Trophoblast cell (in vitro differentiated cells and primary cell): ENCODE results near the gene RNF10.

ENCODE experiments used
- DNase-seq, 2 donors: peaks; one replicate each; pipeline ENCODE4 v3.0.0-alpha.2; 2016
- H2AFZ ChIP-seq: 2 replicates; pipeline ENCODE4 v1.6.1; 2013; ENCODE audit warnings: low read length, moderate library complexity, mild to moderate bottlenecking; ENCODE audit not compliant: insufficient read depth, poor library complexity
- H2AK5ac ChIP-seq: 2 replicates; pipeline ENCODE4 v1.6.1; 2013; ENCODE audit warnings: mild to moderate bottlenecking, low read length
- H2BK120ac ChIP-seq: 2 replicates; pipeline ENCODE4 v1.6.1; 2013; ENCODE audit warnings: low read length, mild to moderate bottlenecking, moderate library complexity; ENCODE audit not compliant: insufficient read depth, poor library complexity
- H2BK12ac ChIP-seq: 2 replicates; pipeline ENCODE4 v1.6.1; 2013; ENCODE audit warnings: mild to moderate bottlenecking, low read length, moderate library complexity
- H2BK5ac ChIP-seq: 2 replicates; pipeline ENCODE4 v1.6.1; 2013; ENCODE audit warnings: low read length, low read depth, moderate library complexity, mild to moderate bottlenecking; ENCODE audit not compliant: poor library complexity
- H3K14ac ChIP-seq: 2 replicates; pipeline ENCODE4 v1.6.1; 2013; ENCODE audit warnings: mild to moderate bottlenecking, low read length
- H3K18ac ChIP-seq: 2 replicates; pipeline ENCODE4 v1.6.1; 2013; ENCODE audit warnings: mild to moderate bottlenecking, low read length
- H3K23ac ChIP-seq: 2 replicates; pipeline ENCODE4 v1.6.1; 2013; ENCODE audit warnings: low read length
- H3K27ac ChIP-seq: 2 replicates; pipeline ENCODE4 v1.5.1; 2013; ENCODE audit warnings: low read depth, mild to moderate bottlenecking, inconsistent platforms, low read length, moderate library complexity
- H3K27me3 ChIP-seq: 2 replicates; pipeline ENCODE4 v1.6.1; 2013; ENCODE audit warnings: inconsistent platforms, mild to moderate bottlenecking, low read length, moderate library complexity; ENCODE audit not compliant: insufficient read depth
- H3K36me3 ChIP-seq, 2 experiments: 1 replicate in 1 of 2; 2 replicates in 1 of 2; pipeline ENCODE4 v1.6.1; 2013; ENCODE audit warnings: low read length in 2 of 2, mild to moderate bottlenecking in 2 of 2, moderate library complexity in 1 of 2; ENCODE audit not compliant: insufficient read depth in 2 of 2, control insufficient read depth in 1 of 2
- H3K4ac ChIP-seq: 2 replicates; pipeline ENCODE4 v1.6.1; 2013; ENCODE audit warnings: low read depth, mild to moderate bottlenecking, low read length, moderate library complexity
- H3K4me1 ChIP-seq, 2 experiments: 1 replicate in 1 of 2; 2 replicates in 1 of 2; pipeline ENCODE4 v1.6.1; 2013; ENCODE audit warnings: low read length in 2 of 2, mild to moderate bottlenecking in 2 of 2, moderate library complexity in 1 of 2; ENCODE audit not compliant: insufficient read depth in 2 of 2, control insufficient read depth in 1 of 2
- H3K4me2 ChIP-seq: 2 replicates; pipeline ENCODE4 v1.6.1; 2013; ENCODE audit warnings: inconsistent platforms, mild to moderate bottlenecking, low read length, moderate library complexity
- H3K4me3 ChIP-seq: 2 replicates; pipeline ENCODE4 v1.5.1; 2013; ENCODE audit warnings: mild to moderate bottlenecking, low read depth, low read length, inconsistent platforms
- H3K79me1 ChIP-seq: one replicate; pipeline ENCODE4 v1.6.1; 2013; ENCODE audit warnings: low read length
- H3K79me2 ChIP-seq: 2 replicates; pipeline ENCODE4 v1.6.1; 2013; ENCODE audit warnings: low read length, mild to moderate bottlenecking; ENCODE audit not compliant: control insufficient read depth, insufficient read depth, poor library complexity
- H3K9ac ChIP-seq: 2 replicates; pipeline ENCODE4 v1.6.1; 2013; ENCODE audit warnings: mild to moderate bottlenecking, low read length
- H3K9me3 ChIP-seq: 2 replicates; pipeline ENCODE4 v1.6.1; 2013; ENCODE audit warnings: low read depth, mild to moderate bottlenecking, control low read depth, inconsistent platforms, low read length; ENCODE audit not compliant: insufficient read depth
- H4K12ac ChIP-seq: 2 replicates; pipeline ENCODE4 v1.6.1; 2013; ENCODE audit warnings: low read depth, mild to moderate bottlenecking, low read length, moderate library complexity
- H4K8ac ChIP-seq: 2 replicates; pipeline ENCODE4 v1.6.1; 2013; ENCODE audit warnings: low read depth, mild to moderate bottlenecking, low read length, moderate library complexity
- H4K91ac ChIP-seq: one replicate; pipeline ENCODE4 v1.6.1; 2013; ENCODE audit warnings: low read depth, mild to moderate bottlenecking, low read length, moderate library complexity
- WGBS: extraction: QIAGEN DNeasy Blood & Tissue Kit; methylation state at CpG from one replicate; pipeline ENCODE4 v1.1.7; 2013; ENCODE audit warnings: missing lambda C conversion rate; ENCODE audit not compliant: insufficient read length, insufficient coverage; ENCODE audit errors: extremely low coverage; 5-methylcytosine and 5-hydroxymethylcytosine counted together

RNF10 gene

GRCh38 chr12:120495731-120496412, 38.3 kb upstream of the RNF10 start, which contains the start of gene DYNLL1:
Gene DYNLL1 (plus strand): TSS chr12:120496113. CDS start chr12:120496422, 309 bp downstream.
- H4K91ac ChIP-seq = peak within 1 kb of the TSS; percentile 87
- peaks cover 2 to 6% of the 10 kb centered on the region in 2 experiments for H3K4me1 ChIP-seq
- peak within 1 kb of the TSS; percentile 94 for H3K4ac ChIP-seq
- peaks cover 13% of the 10 kb centered on the region for H3K79me2 ChIP-seq
- peak within 1 kb of the TSS; percentile 96 for H3K14ac ChIP-seq
- no peak within 1 kb of the TSS for H3K23ac ChIP-seq
- peak; percentile 93 to 99 for DNase-seq
- H2BK12ac ChIP-seq = no peak within 1 kb of the TSS
- H2AFZ ChIP-seq = peak within 1 kb of the TSS; percentile 93
- H3K18ac ChIP-seq = peak within 1 kb of the TSS; percentile 89
- no CpG with 5 or more reads among the region's 53 CpGs for WGBS
- H4K12ac ChIP-seq = peak within 1 kb of the TSS; percentile 77
- peak within 1 kb of the TSS; percentile 80 for H2BK5ac ChIP-seq
- H2AK5ac ChIP-seq = peak within 1 kb of the TSS; percentile 97
- peaks cover 12% of the 10 kb centered on the region for H3K79me1 ChIP-seq
- H4K8ac ChIP-seq = peak within 1 kb of the TSS; percentile 80
- no peaks in the 10 kb centered on the region for H3K27me3 ChIP-seq
- H3K9me3 ChIP-seq = no peaks in the 10 kb centered on the region
- peak within 1 kb of the TSS; percentile 95 for H3K9ac ChIP-seq
- H3K27ac ChIP-seq = peak within 1 kb of the TSS; percentile 68
- peak within 1 kb of the TSS; percentile 94 for H3K4me2 ChIP-seq
- peak within 1 kb of the TSS; percentile 70 for H2BK120ac ChIP-seq
- peak within 1 kb of the TSS; percentile 87 for H3K4me3 ChIP-seq
- H3K36me3 ChIP-seq = peaks cover 8 to 20% of the 10 kb centered on the region in 2 experiments

DNA sequence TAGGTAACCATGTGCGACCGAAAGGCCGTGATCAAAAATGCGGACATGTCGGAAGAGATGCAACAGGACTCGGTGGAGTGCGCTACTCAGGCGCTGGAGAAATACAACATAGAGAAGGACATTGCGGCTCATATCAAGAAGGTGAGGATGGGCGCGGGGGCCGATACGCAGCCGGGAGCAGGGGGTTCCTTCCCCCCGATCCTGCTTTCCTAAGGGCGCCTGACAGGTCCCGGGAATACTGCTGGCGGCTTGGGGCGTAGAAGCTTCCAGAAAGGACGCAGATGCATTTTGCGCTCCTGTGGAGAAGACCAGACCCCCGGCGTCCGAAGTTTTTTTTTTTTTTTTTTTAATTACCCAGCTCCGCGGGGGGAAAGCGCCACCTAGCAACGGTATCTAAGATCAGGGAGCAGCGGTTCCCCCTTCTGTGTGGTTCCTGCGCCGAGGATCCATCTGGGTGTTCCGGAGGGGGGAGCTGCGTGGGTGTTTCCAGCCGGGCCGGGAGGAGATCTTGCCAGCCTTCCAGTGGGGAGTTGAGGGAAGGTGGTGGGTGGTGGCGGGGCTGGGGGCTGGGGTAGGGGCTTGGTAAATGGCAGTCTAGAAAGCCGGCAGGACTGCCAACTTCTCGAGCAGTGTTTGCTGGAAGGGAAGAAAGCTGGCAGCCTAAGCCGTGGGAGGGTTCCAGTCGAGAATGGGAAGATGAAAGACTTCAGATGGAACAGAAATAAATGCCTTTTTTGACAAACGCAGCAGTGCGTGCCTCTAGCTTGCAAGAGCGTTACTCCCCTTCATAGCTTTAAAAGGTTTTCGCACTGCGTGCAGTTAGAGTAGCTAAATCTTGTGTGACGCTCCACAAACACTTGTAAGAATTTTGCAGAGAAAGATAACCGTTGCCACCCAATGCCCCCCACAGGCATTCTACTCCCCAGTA, 37.5 kb upstream of the RNF10 start:
- peaks cover 2 to 6% of the 10 kb centered on the region in 2 experiments for H3K4me1 ChIP-seq
- H3K14ac ChIP-seq = peak overlapping the region; percentile 93
- H3K9ac ChIP-seq = peak overlapping the region; percentile 95
- no CpG with 5 or more reads among the region's 47 CpGs for WGBS
- H3K4ac ChIP-seq = peak overlapping the region; percentile 94
- no peak overlapping the region for H2BK12ac ChIP-seq
- no peaks in the 10 kb centered on the region for H3K27me3 ChIP-seq
- H3K79me2 ChIP-seq = peaks cover 13% of the 10 kb centered on the region
- peaks cover 12% of the 10 kb centered on the region for H3K79me1 ChIP-seq
- H3K4me2 ChIP-seq = peak overlapping the region; percentile 94
- peaks cover 3 to 19% of the 10 kb centered on the region in 2 experiments for H3K36me3 ChIP-seq
- H3K9me3 ChIP-seq = no peaks in the 10 kb centered on the region
- peak overlapping the region; percentile 29 for H2BK120ac ChIP-seq
- peak overlapping the region; percentile 66 for H4K8ac ChIP-seq
- H2BK5ac ChIP-seq = peak overlapping the region; percentile 80
- H3K18ac ChIP-seq = peak overlapping the region; percentile 87
- no peak overlapping the region for H3K23ac ChIP-seq
- peak overlapping the region; percentile 58 for H4K12ac ChIP-seq
- DNase-seq = peak; percentile 13 to 53
- H3K27ac ChIP-seq = peak overlapping the region; percentile 68
- H2AFZ ChIP-seq = peak overlapping the region; percentile 8
- H2AK5ac ChIP-seq = peak overlapping the region; percentile 67
- H3K4me3 ChIP-seq = peak overlapping the region; percentile 87
- H4K91ac ChIP-seq = peak overlapping the region; percentile 87

DNA sequence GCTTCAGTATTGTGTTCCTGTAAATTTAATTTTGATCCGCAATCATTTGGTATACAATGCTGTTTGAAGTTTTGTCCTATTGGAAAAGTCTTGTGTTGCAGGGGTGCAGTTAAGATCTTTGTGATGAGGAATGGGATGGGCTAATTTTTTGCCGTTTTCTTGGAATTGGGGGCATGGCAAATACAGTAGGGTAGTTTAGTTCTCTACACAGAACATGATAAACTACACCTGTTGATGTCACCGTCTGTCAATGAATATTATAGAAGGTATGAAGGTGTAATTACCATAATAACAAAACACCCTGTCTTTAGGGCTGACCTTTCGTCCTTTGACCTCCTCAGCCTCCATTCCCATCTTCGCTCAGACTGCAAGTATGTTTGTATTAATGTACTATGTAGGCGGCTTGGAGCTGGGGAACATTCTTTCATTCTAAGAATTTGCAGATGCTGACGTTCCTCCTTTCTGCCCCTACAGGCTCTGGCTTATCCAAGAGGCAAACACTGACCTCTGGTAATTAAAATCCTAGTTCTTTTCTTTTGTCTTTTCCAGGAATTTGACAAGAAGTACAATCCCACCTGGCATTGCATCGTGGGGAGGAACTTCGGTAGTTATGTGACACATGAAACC, 36.5 kb upstream of the RNF10 start:
- H4K8ac ChIP-seq = no peak overlapping the region
- WGBS = no CpG with 5 or more reads among the region's 9 CpGs
- H3K4me2 ChIP-seq = peak overlapping the region; percentile 94
- H4K91ac ChIP-seq = no peak overlapping the region
- H3K79me1 ChIP-seq = peaks cover 12% of the 10 kb centered on the region
- H3K4ac ChIP-seq = peak overlapping the region; percentile 12
- H3K14ac ChIP-seq = no peak overlapping the region
- H3K4me3 ChIP-seq = no peak overlapping the region
- peak in 1 of 2 donors; percentile 26 for DNase-seq
- no peak overlapping the region for H2BK12ac ChIP-seq
- H3K9ac ChIP-seq = no peak overlapping the region
- no peak overlapping the region for H3K18ac ChIP-seq
- no peaks in the 10 kb centered on the region for H3K9me3 ChIP-seq
- H3K4me1 ChIP-seq = peaks cover 2 to 6% of the 10 kb centered on the region in 2 experiments
- no peak overlapping the region for H2AK5ac ChIP-seq
- H2AFZ ChIP-seq = no peak overlapping the region
- H3K27ac ChIP-seq = no peak overlapping the region
- peaks cover 13% of the 10 kb centered on the region for H3K79me2 ChIP-seq
- H2BK120ac ChIP-seq = no peak overlapping the region
- H3K27me3 ChIP-seq = no peaks in the 10 kb centered on the region
- no peak overlapping the region for H2BK5ac ChIP-seq
- H3K23ac ChIP-seq = no peak overlapping the region
- H3K36me3 ChIP-seq = peaks cover 5 to 19% of the 10 kb centered on the region in 2 experiments
- H4K12ac ChIP-seq = no peak overlapping the region

- H3K18ac ChIP-seq = no peak overlapping the region
- H3K4me1 ChIP-seq = peaks cover 2 to 6% of the 10 kb centered on the region in 2 experiments
- H4K91ac ChIP-seq = no peak overlapping the region
- H3K36me3 ChIP-seq = peaks cover 8 to 29% of the 10 kb centered on the region in 2 experiments
- no peak overlapping the region for H4K12ac ChIP-seq
- H3K27ac ChIP-seq = no peak overlapping the region
- H2AFZ ChIP-seq = no peak overlapping the region
- no peak overlapping the region for H3K4ac ChIP-seq
- no peaks in the 10 kb centered on the region for H3K9me3 ChIP-seq
- H4K8ac ChIP-seq = no peak overlapping the region
- H2BK12ac ChIP-seq = no peak overlapping the region
- peaks cover 13% of the 10 kb centered on the region for H3K79me2 ChIP-seq
- H3K27me3 ChIP-seq = no peaks in the 10 kb centered on the region
- DNase-seq = no peak
- no peak overlapping the region for H3K23ac ChIP-seq
- H3K14ac ChIP-seq = no peak overlapping the region
- peaks cover 12% of the 10 kb centered on the region for H3K79me1 ChIP-seq
- H3K9ac ChIP-seq = no peak overlapping the region
- no peak overlapping the region for H2BK120ac ChIP-seq
- H2BK5ac ChIP-seq = no peak overlapping the region
- no peak overlapping the region for H3K4me2 ChIP-seq
- H2AK5ac ChIP-seq = no peak overlapping the region
- WGBS = no CpG with 5 or more reads among the region's 3 CpGs
- no peak overlapping the region for H3K4me3 ChIP-seq
Observed at GRCh38 chr12:120498870-120499515, 35.2 kb upstream of the RNF10 start.
